ENCODE results near the gene INPP4B.
A peak's percentile ranks its signal among the peaks of the same experiment; 100 is the strongest.
"Not testable (repeated sequence)": the region's sequence is repeated elsewhere in the genome, so short reads cannot be mapped to it uniquely, and the experiment has no call there.

The INPP4B gene

GRCh38 chr4:142098900-142099545, 747.1 kb downstream of the INPP4B start:
- DNase-seq (ENCODE audit: low read depth), result no peak
- H3K4me3 ChIP-seq (ENCODE audit: low read depth, low read length), result no peak overlapping the region

DNA sequence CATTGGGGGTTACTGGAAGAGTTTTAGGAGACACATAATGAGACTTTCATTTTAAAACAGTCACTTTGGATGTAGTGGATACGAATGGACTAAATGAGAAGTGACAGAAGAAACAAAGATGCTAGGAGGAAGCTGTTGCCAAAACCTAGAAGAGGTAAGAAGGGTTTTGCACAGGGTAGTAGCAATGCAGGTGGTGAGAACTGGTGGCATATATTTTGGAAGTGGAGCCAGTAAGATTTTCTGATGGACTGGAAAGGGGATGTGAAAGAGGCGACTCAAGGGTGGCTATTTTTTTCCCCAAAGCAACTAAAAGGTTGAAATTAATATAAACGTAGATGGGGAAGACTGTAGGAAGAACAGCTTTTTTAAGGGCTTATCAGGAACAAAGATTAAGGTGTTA, 747.7 kb downstream of the INPP4B start:
- no peak overlapping the region for H3K4me3 ChIP-seq (ENCODE audit: low read depth, low read length)

GRCh38 chr4:142097015-142097414, 749.1 kb downstream of the INPP4B start:
- no peak overlapping the region for H3K4me3 ChIP-seq (ENCODE audit: low read depth, low read length)
- DNase-seq (ENCODE audit: low read depth), result no peak

More for the DNA sequence above, 747.7 kb downstream of the INPP4B start:
- DNase-seq (ENCODE audit: low read depth), result no peak

DNA sequence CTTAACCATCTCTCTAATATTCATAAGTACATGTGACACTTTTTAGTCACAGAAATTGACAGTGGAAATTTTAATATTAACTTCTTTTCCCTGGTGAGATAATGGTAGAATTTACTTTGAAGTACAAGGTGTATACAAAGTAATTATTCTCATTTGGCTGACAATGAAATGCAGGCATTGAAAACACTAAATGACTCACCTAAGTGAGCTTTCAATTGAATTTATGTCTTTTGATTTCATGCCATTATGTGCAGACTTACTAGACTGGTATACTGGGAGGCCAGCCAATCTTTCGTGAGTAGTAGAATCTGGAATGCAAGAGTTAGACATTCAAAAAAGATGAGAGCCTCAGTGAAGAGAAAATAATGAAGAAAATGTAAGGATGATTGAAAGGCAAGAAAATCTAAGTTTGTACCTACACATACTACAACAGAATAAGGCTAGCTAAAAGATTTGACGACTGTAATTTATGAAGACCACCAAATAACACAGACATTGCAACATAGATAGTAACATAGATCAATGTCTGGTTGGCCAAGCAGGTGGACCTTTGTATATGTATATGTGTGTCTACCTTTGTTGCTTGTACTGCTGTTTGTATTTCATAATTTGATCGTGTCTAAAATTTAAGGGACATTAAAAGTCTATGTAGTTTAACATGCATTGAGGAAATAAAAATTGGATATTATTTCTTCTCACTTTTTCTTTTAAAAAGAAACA, 750.1 kb downstream of the INPP4B start:
- DNase-seq (ENCODE audit: low read depth), result peak; percentile 94
- no peak overlapping the region for H3K4me3 ChIP-seq (ENCODE audit: low read depth, low read length)

- no peak overlapping the region for H3K4me3 ChIP-seq (ENCODE audit: low read depth, low read length)
- no peak for DNase-seq (ENCODE audit: low read depth)
Observed at GRCh38 chr4:142092941-142093340, 753.2 kb downstream of the INPP4B start.

- H3K4me3 ChIP-seq (ENCODE audit: low read depth, low read length), result no peak overlapping the region
- peak; percentile 98 for DNase-seq (ENCODE audit: low read depth)
Observed at GRCh38 chr4:142091691-142092182, 754.4 kb downstream of the INPP4B start.

GRCh38 chr4:142091085-142091513, 755.0 kb downstream of the INPP4B start:
- peak; percentile 97 for DNase-seq (ENCODE audit: low read depth)
- no peak overlapping the region for H3K4me3 ChIP-seq (ENCODE audit: low read depth, low read length)

DNA sequence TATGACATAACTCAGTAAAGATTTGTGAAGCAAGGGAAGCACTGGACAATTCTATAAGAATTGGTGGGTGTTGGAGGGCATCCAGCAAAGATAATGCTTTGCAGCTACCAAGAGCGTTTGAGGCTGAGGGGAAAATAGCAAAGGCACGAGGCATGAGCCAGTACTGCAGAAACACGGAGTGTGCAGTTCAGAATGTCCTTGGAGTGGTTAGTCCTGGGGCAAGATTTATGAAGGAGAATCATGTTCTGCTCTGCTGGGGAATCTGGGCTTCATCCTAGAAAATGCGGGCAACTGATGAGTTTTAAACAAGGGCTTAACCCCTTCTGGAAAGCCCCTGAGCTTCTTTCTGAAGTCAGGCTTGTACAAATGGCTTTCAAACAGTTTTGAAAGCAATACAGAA, 757.2 kb downstream of the INPP4B start:
- DNase-seq (ENCODE audit: low read depth), result peak; percentile 98

DNA sequence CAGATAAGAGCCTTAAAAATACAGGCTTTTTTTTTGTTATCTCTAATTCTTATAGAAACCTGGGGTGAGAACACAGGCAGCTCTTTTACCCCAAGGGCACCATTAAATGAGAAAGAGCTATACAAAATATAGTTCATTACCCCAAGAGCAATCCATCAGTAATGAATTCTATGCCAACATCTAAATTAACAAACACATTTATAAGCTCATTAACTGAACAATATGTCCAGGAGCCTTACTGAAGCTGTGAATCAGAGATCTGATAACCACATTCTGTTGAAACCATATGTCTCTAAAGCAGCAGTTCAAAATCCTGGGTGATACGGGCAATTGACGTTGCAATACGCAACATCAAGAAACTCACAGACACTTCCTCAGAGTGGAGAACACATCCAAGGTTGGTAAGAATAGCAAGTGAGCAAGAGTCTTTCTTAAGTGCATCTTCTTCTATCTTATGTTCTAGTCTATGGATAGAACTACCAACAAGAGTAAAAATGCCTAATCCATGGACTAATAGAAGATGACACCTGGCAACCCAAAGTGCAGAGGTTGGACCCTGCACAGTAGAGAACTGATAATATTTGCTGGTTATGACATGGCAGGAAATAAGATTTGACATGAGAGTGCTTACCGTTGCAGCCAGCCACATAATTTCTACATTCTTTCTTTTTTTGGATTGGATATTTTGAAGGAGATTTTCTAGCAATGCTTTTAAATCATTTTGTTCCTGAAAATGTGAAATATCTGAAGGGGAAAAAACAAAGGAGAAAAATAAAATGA, 760.4 kb downstream of the INPP4B start:
- H3K4me3 ChIP-seq (ENCODE audit: low read depth, low read length), result no peak overlapping the region
- no peak for DNase-seq (ENCODE audit: low read depth)

More for the DNA sequence above, 757.2 kb downstream of the INPP4B start:
- no peak overlapping the region for H3K4me3 ChIP-seq (ENCODE audit: low read depth, low read length)

GRCh38 chr4:142083264-142083663, 762.8 kb downstream of the INPP4B start:
- DNase-seq (ENCODE audit: low read depth), result no peak

GRCh38 chr4:142081025-142081424, 765.1 kb downstream of the INPP4B start:
- no peak overlapping the region for H3K4me3 ChIP-seq (ENCODE audit: low read depth, low read length)
- no peak for DNase-seq (ENCODE audit: low read depth)

More at GRCh38 chr4:142083264-142083663, 762.8 kb downstream of the INPP4B start:
- H3K4me3 ChIP-seq (ENCODE audit: low read depth, low read length), result no peak overlapping the region

GRCh38 chr4:142079959-142080358, 766.1 kb downstream of the INPP4B start:
- no peak for DNase-seq (ENCODE audit: low read depth)
- H3K4me3 ChIP-seq (ENCODE audit: low read depth, low read length), result no peak overlapping the region

DNA sequence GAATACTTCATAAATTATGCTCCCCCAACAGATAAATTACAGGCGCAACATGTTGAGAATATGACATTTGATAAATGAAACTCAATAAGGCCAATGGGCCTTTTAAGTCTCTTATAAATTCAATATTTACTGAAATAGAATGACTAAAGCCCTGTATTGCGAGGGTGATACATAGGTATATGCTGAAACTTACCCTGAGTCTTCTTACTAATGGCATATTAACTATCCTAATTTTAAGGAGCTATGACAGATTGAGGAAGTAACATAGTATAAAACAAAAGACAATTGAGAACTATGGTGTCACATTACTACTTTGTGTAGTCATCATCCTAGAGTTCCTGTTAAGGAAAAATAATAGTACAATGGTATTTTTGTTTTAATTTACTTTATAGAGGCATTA, 769.1 kb downstream of the INPP4B start:
- H3K4me3 ChIP-seq (ENCODE audit: low read depth, low read length), result no peak overlapping the region
- DNase-seq (ENCODE audit: low read depth), result no peak

DNA sequence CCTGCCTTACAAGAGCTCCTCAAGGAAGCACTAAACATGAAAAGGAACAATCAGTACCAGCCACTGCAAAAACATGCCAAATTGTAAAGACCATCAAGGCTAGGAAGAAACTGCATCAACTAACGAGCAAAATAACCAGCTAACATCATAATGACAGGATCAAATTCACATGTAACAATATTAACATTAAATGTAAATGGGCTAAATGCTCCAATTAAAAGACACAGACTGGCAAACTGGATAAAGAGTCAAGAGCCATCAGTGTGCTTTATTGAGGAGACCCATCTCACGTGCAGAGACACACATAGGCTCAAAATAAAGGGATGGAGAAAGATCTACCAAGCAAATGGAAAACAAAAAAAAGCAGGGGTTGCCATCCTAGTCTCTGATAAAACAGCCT, 777.8 kb downstream of the INPP4B start:
- DNase-seq (ENCODE audit: low read depth); H3K4me3 ChIP-seq (ENCODE audit: low read depth, low read length): not testable (repeated sequence)

DNA sequence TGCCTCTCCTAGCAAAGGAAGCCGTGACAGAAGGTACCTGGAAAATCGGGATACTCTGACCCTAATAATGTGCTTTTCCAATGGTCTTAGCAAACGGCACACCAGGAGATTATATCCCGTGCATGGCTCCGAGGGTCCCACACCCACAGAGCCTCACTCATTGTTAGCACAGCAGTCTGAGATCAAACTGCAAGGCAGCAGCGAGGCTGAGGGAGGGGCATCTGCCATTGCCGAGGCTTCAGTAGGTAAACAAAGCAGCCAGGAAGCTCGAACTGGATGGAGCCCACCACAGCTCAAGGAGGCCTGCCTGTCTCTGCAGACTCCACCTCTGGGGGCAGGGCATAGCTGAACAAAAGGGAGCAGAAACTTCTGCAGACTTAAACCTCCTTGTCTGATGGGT, 779.5 kb downstream of the INPP4B start:
- H3K4me3 ChIP-seq (ENCODE audit: low read depth, low read length); DNase-seq (ENCODE audit: low read depth): not testable (repeated sequence)

GRCh38 chr4:142065086-142065647, 780.9 kb downstream of the INPP4B start:
- DNase-seq (ENCODE audit: low read depth), result peak; percentile 16

GRCh38 chr4:142064181-142064580, 781.9 kb downstream of the INPP4B start:
- H3K4me3 ChIP-seq (ENCODE audit: low read depth, low read length), result no peak overlapping the region
- no peak for DNase-seq (ENCODE audit: low read depth)

More at GRCh38 chr4:142065086-142065647, 780.9 kb downstream of the INPP4B start:
- H3K4me3 ChIP-seq (ENCODE audit: low read depth, low read length), result no peak overlapping the region

GRCh38 chr4:142045996-142046395, 800.1 kb downstream of the INPP4B start:
- DNase-seq (ENCODE audit: low read depth), result no peak

GRCh38 chr4:142044271-142044670, 801.8 kb downstream of the INPP4B start:
- peak; percentile 20 for DNase-seq (ENCODE audit: low read depth)
- H3K4me3 ChIP-seq (ENCODE audit: low read depth, low read length), result no peak overlapping the region

More at GRCh38 chr4:142045996-142046395, 800.1 kb downstream of the INPP4B start:
- no peak overlapping the region for H3K4me3 ChIP-seq (ENCODE audit: low read depth, low read length)

DNA sequence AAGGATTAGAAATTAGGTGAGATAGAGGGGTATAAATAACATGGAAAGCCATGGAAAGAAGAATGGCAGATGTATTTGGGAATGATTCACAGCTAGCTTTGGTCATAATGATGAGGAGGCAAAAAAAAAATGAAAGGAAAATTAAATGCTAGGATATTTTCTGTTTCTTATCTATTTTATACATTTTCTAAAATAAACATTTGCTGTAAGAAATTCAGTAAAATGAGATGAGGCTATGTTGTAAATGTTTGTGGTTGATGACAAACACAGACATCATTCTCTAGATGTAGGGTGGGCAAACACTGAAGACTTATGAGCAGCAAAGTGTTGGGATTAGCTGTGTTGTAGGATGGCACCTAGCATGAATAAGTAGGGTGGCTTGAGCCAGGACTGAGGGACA, 802.6 kb downstream of the INPP4B start:
- DNase-seq (ENCODE audit: low read depth), result peak; percentile 25
- H3K4me3 ChIP-seq (ENCODE audit: low read depth, low read length), result no peak overlapping the region
